Progenitor cell of endocrine pancreas (in vitro differentiated cells): ENCODE data around the gene WDR35. TPM values are rescaled to one million over a fixed set of nuclear protein-coding genes. Genes with fewer than 3 reads are reported as not detected.
A peak's percentile ranks its signal among the peaks of the same experiment; 100 is the strongest.

Experiments
- DNase-seq: peaks from one replicate; pipeline ENCODE4 v3.0.0; 2021; ENCODE audit warnings: low spot score; ENCODE audit not compliant: unreplicated experiment
- H3K27ac Mint-ChIP-seq: 2 replicates; pipeline ENCODE4 v1.8.0; 2021; ENCODE audit warnings: mild to moderate bottlenecking, moderate library complexity, mixed read lengths
- H3K27me3 Mint-ChIP-seq: 2 replicates; pipeline ENCODE4 v1.8.0; 2021; ENCODE audit warnings: mixed read lengths
- H3K36me3 Mint-ChIP-seq: 2 replicates; pipeline ENCODE4 v1.8.0; 2022; ENCODE audit warnings: mixed read lengths; ENCODE audit not compliant: insufficient read depth
- H3K4me1 Mint-ChIP-seq: 2 replicates; pipeline ENCODE4 v1.8.0; 2021; ENCODE audit warnings: low read depth, mixed read lengths
- H3K4me3 Mint-ChIP-seq: 2 replicates; pipeline ENCODE4 v1.8.0; 2021; ENCODE audit warnings: low read depth, mild to moderate bottlenecking, moderate library complexity, mixed read lengths
- H3K9me3 Mint-ChIP-seq: 2 replicates; pipeline ENCODE4 v1.8.0; 2021; ENCODE audit warnings: low read depth, mixed read lengths
- total RNA-seq: library from RNA; stranded (reverse); gene quantifications from 2 replicates; pipeline ENCODE4 v1.2.1, GENCODE V29; 2021
- TF ChIP-seq, protein P1 (sequence below): fragments of 200-600 bp; sonication (generic); IDR thresholded peaks from one replicate; pipeline ENCODE4 v1.5.0; 2021; ENCODE audit warnings: antibody characterized with exemption, mild to moderate bottlenecking; ENCODE audit not compliant: unreplicated experiment

The WDR35 gene
- total RNA-seq, 1 donor from 2014 or later = 16.5 TPM

DNA sequence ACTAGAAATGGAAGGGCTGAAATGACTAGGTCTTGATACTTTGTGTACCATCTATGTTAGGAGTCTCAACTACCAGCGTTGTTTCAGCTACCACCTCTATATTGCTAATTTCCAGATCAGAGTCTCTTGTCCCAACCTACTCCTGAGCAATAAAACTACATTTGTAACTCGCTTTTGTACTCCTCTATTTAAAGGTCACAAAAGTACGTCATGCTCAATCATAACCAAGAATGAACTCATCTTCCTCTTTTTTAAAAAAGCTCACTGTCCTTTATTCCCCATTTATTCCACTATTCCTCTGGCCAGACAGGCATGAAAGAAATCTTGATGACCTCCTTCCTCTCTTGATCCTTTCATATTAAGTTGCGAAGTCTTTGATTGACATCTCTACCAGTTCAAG, 33.8 kb upstream of the WDR35 start:
- TF ChIP-seq, protein P1, sequence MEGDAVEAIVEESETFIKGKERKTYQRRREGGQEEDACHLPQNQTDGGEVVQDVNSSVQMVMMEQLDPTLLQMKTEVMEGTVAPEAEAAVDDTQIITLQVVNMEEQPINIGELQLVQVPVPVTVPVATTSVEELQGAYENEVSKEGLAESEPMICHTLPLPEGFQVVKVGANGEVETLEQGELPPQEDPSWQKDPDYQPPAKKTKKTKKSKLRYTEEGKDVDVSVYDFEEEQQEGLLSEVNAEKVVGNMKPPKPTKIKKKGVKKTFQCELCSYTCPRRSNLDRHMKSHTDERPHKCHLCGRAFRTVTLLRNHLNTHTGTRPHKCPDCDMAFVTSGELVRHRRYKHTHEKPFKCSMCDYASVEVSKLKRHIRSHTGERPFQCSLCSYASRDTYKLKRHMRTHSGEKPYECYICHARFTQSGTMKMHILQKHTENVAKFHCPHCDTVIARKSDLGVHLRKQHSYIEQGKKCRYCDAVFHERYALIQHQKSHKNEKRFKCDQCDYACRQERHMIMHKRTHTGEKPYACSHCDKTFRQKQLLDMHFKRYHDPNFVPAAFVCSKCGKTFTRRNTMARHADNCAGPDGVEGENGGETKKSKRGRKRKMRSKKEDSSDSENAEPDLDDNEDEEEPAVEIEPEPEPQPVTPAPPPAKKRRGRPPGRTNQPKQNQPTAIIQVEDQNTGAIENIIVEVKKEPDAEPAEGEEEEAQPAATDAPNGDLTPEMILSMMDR = no peak
- Mint-ChIP-seq H3K4me3 (no peak overlapping the region), H3K36me3 (peaks cover 35% of the 10 kb centered on the region), H3K27ac (no peak overlapping the region), H3K4me1 (no peaks in the 10 kb centered on the region), H3K27me3 (no peaks in the 10 kb centered on the region), H3K9me3 (peaks cover 22% of the 10 kb centered on the region)
- DNase-seq = no peak

DNA sequence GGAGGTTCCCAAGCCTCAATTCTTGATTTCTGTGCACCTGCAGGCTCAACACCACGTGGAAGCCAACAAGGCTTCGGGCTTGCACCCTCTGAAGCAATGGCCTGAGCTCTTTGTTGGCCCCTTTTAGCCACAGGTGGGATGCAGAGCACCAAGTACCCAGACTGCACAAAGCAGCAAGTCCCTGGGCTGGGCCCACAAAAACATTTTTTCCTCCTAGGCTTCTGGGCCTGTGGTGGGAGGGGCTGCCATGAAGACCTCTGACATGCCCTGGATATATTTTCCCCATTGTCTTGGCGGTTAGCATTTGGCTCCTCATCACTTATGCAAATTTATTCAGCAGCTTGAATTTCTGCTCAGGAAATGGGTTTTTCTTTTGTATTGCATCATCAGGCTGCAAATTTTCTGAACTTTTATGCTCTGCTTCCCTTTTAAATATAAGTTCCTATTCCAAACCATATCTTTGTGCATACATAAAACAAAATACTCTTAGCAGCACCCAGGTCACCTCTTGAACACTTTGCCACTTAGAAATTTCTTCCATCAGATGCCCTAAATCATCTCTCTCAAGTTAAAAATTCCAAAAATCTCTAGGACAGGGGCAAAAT, 31.6 kb upstream of the WDR35 start:
- TF ChIP-seq, protein P1 = no peak
- no peaks in the 10 kb centered on the region for H3K27me3 Mint-ChIP-seq
- no peaks in the 10 kb centered on the region for H3K4me1 Mint-ChIP-seq
- DNase-seq = no peak
- H3K4me3 Mint-ChIP-seq = no peak overlapping the region
- H3K9me3 Mint-ChIP-seq = peaks cover 22% of the 10 kb centered on the region
- peaks cover 23% of the 10 kb centered on the region for H3K36me3 Mint-ChIP-seq
- no peak overlapping the region for H3K27ac Mint-ChIP-seq

DNA sequence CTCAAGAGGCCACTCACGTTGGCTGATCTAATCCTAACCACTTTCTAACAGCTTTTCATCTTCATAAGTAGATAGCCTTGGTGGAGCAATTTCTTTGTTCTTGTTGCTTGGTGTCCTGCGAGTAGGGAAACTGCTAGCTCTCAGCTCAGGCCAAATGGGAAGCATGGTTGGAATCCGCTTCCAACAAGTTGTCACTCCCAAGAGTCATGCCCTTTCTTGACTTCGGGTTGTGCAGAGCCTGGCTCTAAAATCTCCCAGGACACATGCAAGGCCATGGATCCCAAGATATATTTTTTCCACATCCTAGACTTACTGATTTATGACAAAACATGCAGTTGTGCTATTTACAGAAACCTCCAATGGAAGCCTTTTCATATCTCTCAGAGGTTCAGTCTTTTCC, 29.8 kb upstream of the WDR35 start:
- Mint-ChIP-seq H3K4me3 (no peak overlapping the region), H3K27ac (no peak overlapping the region), H3K9me3 (peaks cover 22% of the 10 kb centered on the region), H3K4me1 (no peaks in the 10 kb centered on the region), H3K27me3 (peaks cover 2% of the 10 kb centered on the region), H3K36me3 (peaks cover 21% of the 10 kb centered on the region)
- no peak for DNase-seq
- TF ChIP-seq, protein P1 = no peak

DNA sequence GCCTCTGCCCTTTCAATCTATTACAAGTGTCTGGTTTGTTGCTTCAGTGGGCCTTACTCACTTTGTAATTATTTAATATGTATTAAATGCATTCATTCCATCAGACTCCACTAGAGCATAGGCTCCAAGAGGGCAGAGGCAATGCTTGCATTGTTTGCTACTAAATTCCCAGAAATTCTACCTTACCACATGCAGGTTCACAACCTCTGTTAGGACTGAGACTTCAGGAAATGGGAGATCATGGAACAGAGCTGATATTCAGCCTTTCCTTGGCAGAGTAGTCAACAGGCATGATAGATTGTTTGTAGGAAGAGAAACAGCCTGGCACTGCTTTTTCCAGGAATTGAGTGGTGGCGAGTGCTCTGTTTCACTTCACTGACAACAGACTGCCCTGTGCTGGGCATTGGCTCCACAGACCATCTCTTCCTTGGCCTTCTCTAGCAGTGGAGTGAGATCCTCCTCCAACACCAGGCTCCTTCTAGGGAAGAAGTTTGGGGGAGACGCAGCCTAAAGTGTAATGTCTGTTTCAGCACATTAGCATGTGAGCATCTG, 28.8 kb upstream of the WDR35 start:
- Mint-ChIP-seq H3K9me3 (peaks cover 26% of the 10 kb centered on the region), H3K4me1 (no peaks in the 10 kb centered on the region), H3K27me3 (peaks cover 13% of the 10 kb centered on the region), H3K27ac (no peak overlapping the region), H3K36me3 (peaks cover 17% of the 10 kb centered on the region), H3K4me3 (no peak overlapping the region)
- TF ChIP-seq, protein P1 = no peak
- no peak for DNase-seq

DNA sequence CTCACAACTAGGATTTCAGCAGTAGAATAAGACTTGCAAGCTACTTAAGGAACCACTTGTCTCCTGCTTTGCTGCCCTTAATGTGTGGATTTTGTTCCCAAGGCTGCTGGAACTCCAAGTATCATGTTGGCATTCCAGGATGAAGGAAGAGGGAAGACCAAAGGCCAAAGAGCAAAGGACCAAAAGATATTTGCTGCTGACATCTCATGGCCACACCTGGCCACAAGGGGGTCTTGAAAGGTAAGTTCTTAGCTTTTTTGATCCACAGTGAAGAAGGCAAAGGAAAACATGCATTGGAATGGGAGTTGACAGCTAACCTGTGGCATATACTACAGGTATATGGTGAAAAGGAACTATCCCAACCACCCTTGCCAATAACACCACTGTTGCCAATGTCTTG, 26.4 kb upstream of the WDR35 start:
- TF ChIP-seq, protein P1 = peak; percentile 46
- Mint-ChIP-seq H3K27ac (no peak overlapping the region), H3K4me3 (no peak overlapping the region), H3K36me3 (peaks cover 6% of the 10 kb centered on the region), H3K27me3 (peaks cover 29% of the 10 kb centered on the region), H3K9me3 (peaks cover 14% of the 10 kb centered on the region), H3K4me1 (peaks cover 6% of the 10 kb centered on the region)
- no peak for DNase-seq
